KOPT-K1 (cell line): ENCODE data around the gene FAM222A.

Experiments
- H3K27ac ChIP-seq: fragments of 200-600 bp; sonication (generic); 2 replicates; pipeline ENCODE4 v1.5.1; 2016; ENCODE audit warnings: antibody characterized with exemption, mild to moderate bottlenecking, low read depth, low read length; ENCODE audit not compliant: poor library complexity, severe bottlenecking
- H3K36me3 ChIP-seq: fragments of 200-600 bp; sonication (generic); 2 replicates; pipeline ENCODE4 v1.5.1; 2017; ENCODE audit warnings: antibody characterized with exemption, mild to moderate bottlenecking, low read length, moderate library complexity; ENCODE audit not compliant: insufficient read depth
- H3K9me3 ChIP-seq: fragments of 200-600 bp; sonication (generic); 2 replicates; pipeline ENCODE4 v1.5.1; 2017; ENCODE audit warnings: antibody characterized with exemption, low read length, mild to moderate bottlenecking; ENCODE audit not compliant: insufficient read depth, poor library complexity, severe bottlenecking

FAM222A gene

DNA sequence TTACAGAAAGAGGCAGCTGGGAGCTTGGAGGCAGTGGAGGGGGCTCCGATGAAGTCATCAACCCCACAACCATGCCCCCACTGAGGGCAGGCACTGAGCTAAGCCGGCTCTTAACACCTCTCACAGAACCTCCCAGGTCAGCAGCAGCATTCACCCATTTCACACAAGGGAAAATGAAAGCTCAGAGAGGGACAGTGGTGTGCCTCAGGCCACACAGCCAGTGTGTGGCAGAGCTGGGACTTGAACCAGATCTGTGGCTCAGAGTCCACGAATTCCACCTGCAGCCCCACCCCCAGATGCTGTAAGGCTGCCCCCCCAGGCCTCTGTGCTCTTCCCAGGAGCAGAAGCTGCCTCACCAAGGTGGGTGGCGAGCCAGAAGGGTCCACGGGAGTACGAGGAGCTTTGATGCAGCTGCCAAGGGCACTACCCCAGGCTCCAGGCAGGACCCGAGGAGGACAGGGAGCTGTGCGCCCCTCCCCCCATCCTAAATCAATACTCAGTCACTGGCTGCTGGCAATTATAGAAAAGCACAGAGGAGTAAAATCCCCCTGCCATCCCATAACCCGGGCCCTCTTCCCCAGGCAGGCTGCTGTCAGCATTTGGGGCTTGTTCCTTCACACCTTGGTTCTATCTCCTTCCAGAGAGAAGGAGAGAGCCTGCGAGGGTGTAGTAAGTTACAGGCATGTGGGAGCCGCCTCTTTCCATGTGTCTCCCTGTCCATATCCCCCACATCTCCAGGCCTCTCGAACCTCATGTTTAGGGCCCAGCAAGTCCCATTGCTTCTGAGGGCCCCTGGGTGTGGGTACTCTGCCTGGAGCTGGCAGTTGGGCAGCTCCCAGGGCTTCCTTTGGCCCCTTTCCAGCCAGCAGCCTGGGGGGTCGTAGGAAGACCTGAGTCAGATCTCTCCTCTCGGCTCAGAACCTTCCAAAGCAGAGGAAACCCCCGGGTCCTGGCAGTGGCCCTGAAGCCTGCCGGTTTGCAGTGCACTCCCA is 47.6 kb downstream of the FAM222A start:
- Histone ChIP-seq H3K36me3 (no peaks in the 10 kb centered on the region), H3K27ac (no peak overlapping the region)

DNA sequence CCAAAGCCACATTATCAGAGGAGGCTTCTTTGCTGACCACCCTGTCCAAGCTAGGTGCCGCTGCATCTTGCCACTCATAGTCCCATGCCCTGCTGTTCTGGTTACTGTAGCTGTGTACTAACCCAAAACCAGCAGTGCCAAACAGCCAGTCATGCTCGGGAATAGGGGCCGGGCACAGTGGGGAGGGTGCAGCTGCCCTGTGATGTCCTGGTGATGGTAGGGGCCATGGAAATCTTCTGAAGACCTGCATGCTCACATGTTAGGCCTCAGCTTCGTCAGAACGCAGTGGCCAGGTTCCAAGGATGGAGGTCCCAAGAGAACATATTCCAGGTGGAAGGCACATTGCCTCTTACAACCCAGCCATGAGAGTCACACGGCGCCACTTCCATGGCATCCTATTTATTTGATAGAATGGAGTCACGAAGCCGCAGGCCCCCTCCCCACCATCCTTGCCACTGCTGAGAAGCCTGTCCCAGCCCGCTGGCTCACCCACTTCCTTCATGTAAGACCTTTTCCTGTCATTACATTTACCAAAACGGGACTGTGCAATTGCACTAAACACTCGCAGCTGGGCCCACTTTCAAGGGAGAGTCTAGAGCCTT is 48.5 kb downstream of the FAM222A start:
- Histone ChIP-seq H3K27ac (no peak overlapping the region), H3K9me3 (peaks cover 8% of the 10 kb centered on the region), H3K36me3 (no peaks in the 10 kb centered on the region)

More for the DNA sequence above, 47.6 kb downstream of the FAM222A start:
- peaks cover 17% of the 10 kb centered on the region for H3K9me3 ChIP-seq

GRCh38 chr12:109762673-109763191 is 49.1 kb downstream of the FAM222A start:
- no peaks in the 10 kb centered on the region for H3K36me3 ChIP-seq
- peaks cover 5% of the 10 kb centered on the region for H3K9me3 ChIP-seq
- H3K27ac ChIP-seq = no peak overlapping the region

GRCh38 chr12:109763201-109763841 is 49.7 kb downstream of the FAM222A start:
- H3K36me3 ChIP-seq = no peaks in the 10 kb centered on the region
- H3K27ac ChIP-seq = no peak overlapping the region
- peaks cover 5% of the 10 kb centered on the region for H3K9me3 ChIP-seq

- Histone ChIP-seq H3K36me3 (no peaks in the 10 kb centered on the region), H3K27ac (no peak overlapping the region), H3K9me3 (peaks cover 5% of the 10 kb centered on the region)
Measured at GRCh38 chr12:109764123-109764522, 50.5 kb downstream of the FAM222A start.

- H3K27ac ChIP-seq = no peak overlapping the region
- H3K36me3 ChIP-seq = no peaks in the 10 kb centered on the region
- H3K9me3 ChIP-seq = peaks cover 5% of the 10 kb centered on the region
Measured at GRCh38 chr12:109764776-109765445, 51.3 kb downstream of the FAM222A start.

GRCh38 chr12:109765446-109765810 is 51.8 kb downstream of the FAM222A start:
- Histone ChIP-seq H3K9me3 (peaks cover 5% of the 10 kb centered on the region), H3K27ac (no peak overlapping the region), H3K36me3 (no peaks in the 10 kb centered on the region)

GRCh38 chr12:109766251-109766778 is 52.7 kb downstream of the FAM222A start:
- Histone ChIP-seq H3K9me3 (peaks cover 5% of the 10 kb centered on the region), H3K27ac (no peak overlapping the region), H3K36me3 (no peaks in the 10 kb centered on the region)

DNA sequence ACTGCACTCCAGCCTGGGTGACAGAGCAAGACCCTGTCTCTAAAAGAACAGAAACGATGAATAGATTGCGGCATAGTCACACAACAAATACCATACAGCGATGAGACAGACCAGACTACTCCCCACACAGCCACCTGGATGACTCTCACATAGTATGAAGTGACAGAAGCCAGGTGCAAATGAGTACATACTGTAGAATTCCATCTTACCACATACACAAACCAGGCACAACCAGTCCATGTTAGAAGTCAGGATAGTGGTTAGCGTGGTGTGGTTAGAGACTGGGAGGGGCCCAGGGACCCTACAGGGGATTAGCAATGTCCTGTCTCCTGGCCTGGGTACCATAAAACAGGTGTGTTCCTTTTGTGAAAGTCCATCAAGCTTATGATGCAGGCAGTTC is 53.8 kb downstream of the FAM222A start:
- H3K9me3 ChIP-seq = peaks cover 5% of the 10 kb centered on the region
- no peaks in the 10 kb centered on the region for H3K36me3 ChIP-seq
- H3K27ac ChIP-seq = no peak overlapping the region

- Histone ChIP-seq H3K36me3 (no peaks in the 10 kb centered on the region), H3K9me3 (peaks cover 3% of the 10 kb centered on the region), H3K27ac (no peak overlapping the region)
Measured at GRCh38 chr12:109767991-109768900, 54.6 kb downstream of the FAM222A start.

DNA sequence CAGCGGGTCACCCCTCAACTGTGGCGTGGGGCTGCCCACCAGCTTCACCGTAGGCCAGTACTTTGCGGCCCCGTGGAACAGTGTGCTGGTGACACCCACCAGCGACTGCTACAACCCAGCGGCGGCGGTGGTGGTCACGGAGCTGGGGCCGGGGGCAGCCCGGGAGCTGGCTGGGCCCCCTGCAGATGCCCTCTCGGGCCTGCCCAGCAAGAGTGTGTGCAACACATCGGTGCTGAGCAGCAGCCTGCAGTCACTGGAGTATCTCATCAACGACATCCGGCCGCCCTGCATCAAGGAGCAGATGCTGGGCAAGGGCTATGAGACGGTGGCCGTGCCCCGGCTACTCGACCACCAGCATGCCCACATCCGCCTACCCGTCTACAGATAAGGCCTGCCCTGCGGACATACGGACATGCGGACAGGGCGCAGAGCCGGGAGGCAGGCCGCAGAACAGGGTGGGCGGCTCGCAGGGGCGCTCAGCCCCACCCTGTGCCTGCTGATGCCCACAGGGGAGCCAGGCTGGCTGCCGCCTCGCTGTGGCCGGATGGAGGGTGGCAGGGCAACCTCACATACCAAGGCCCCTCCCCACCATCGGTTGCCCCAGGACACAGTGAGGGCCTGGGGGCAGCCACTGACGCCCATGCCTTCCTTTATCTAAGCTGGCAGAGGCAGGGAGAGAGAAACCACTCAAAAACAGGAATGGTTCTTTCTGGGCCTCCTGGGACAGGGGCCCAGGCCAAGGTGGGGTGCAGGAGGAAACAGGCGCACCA is 55.5 kb downstream of the FAM222A start:
- no peak overlapping the region for H3K27ac ChIP-seq
- H3K9me3 ChIP-seq = no peaks in the 10 kb centered on the region
- no peaks in the 10 kb centered on the region for H3K36me3 ChIP-seq

- Histone ChIP-seq H3K36me3 (no peaks in the 10 kb centered on the region), H3K27ac (no peak overlapping the region), H3K9me3 (no peaks in the 10 kb centered on the region)
Measured at GRCh38 chr12:109770104-109770860, 56.7 kb downstream of the FAM222A start.
